Trophoblast cell (in vitro differentiated cells and primary cell): ENCODE data around the gene TANK.

ENCODE experiments used
- DNase-seq, 2 donors: peaks; one replicate each; pipeline ENCODE4 v3.0.0-alpha.2; 2016
- H2AFZ ChIP-seq: 2 replicates; pipeline ENCODE4 v1.6.1; 2013; ENCODE audit warnings: low read length, moderate library complexity, mild to moderate bottlenecking; ENCODE audit not compliant: insufficient read depth, poor library complexity
- H2AK5ac ChIP-seq: 2 replicates; pipeline ENCODE4 v1.6.1; 2013; ENCODE audit warnings: mild to moderate bottlenecking, low read length
- H2BK120ac ChIP-seq: 2 replicates; pipeline ENCODE4 v1.6.1; 2013; ENCODE audit warnings: low read length, mild to moderate bottlenecking, moderate library complexity; ENCODE audit not compliant: insufficient read depth, poor library complexity
- H2BK12ac ChIP-seq: 2 replicates; pipeline ENCODE4 v1.6.1; 2013; ENCODE audit warnings: mild to moderate bottlenecking, low read length, moderate library complexity
- H2BK5ac ChIP-seq: 2 replicates; pipeline ENCODE4 v1.6.1; 2013; ENCODE audit warnings: low read length, low read depth, moderate library complexity, mild to moderate bottlenecking; ENCODE audit not compliant: poor library complexity
- H3K14ac ChIP-seq: 2 replicates; pipeline ENCODE4 v1.6.1; 2013; ENCODE audit warnings: mild to moderate bottlenecking, low read length
- H3K18ac ChIP-seq: 2 replicates; pipeline ENCODE4 v1.6.1; 2013; ENCODE audit warnings: mild to moderate bottlenecking, low read length
- H3K23ac ChIP-seq: 2 replicates; pipeline ENCODE4 v1.6.1; 2013; ENCODE audit warnings: low read length
- H3K27ac ChIP-seq: 2 replicates; pipeline ENCODE4 v1.5.1; 2013; ENCODE audit warnings: low read depth, mild to moderate bottlenecking, inconsistent platforms, low read length, moderate library complexity
- H3K27me3 ChIP-seq: 2 replicates; pipeline ENCODE4 v1.6.1; 2013; ENCODE audit warnings: inconsistent platforms, mild to moderate bottlenecking, low read length, moderate library complexity; ENCODE audit not compliant: insufficient read depth
- H3K36me3 ChIP-seq, 2 experiments: 1 replicate in 1 of 2; 2 replicates in 1 of 2; pipeline ENCODE4 v1.6.1; 2013; ENCODE audit warnings: low read length in 2 of 2, mild to moderate bottlenecking in 2 of 2, moderate library complexity in 1 of 2; ENCODE audit not compliant: insufficient read depth in 2 of 2, control insufficient read depth in 1 of 2
- H3K4ac ChIP-seq: 2 replicates; pipeline ENCODE4 v1.6.1; 2013; ENCODE audit warnings: low read depth, mild to moderate bottlenecking, low read length, moderate library complexity
- H3K4me1 ChIP-seq, 2 experiments: 1 replicate in 1 of 2; 2 replicates in 1 of 2; pipeline ENCODE4 v1.6.1; 2013; ENCODE audit warnings: low read length in 2 of 2, mild to moderate bottlenecking in 2 of 2, moderate library complexity in 1 of 2; ENCODE audit not compliant: insufficient read depth in 2 of 2, control insufficient read depth in 1 of 2
- H3K4me2 ChIP-seq: 2 replicates; pipeline ENCODE4 v1.6.1; 2013; ENCODE audit warnings: inconsistent platforms, mild to moderate bottlenecking, low read length, moderate library complexity
- H3K4me3 ChIP-seq: 2 replicates; pipeline ENCODE4 v1.5.1; 2013; ENCODE audit warnings: mild to moderate bottlenecking, low read depth, low read length, inconsistent platforms
- H3K79me1 ChIP-seq: one replicate; pipeline ENCODE4 v1.6.1; 2013; ENCODE audit warnings: low read length
- H3K79me2 ChIP-seq: 2 replicates; pipeline ENCODE4 v1.6.1; 2013; ENCODE audit warnings: low read length, mild to moderate bottlenecking; ENCODE audit not compliant: control insufficient read depth, insufficient read depth, poor library complexity
- H3K9ac ChIP-seq: 2 replicates; pipeline ENCODE4 v1.6.1; 2013; ENCODE audit warnings: mild to moderate bottlenecking, low read length
- H3K9me3 ChIP-seq: 2 replicates; pipeline ENCODE4 v1.6.1; 2013; ENCODE audit warnings: low read depth, mild to moderate bottlenecking, control low read depth, inconsistent platforms, low read length; ENCODE audit not compliant: insufficient read depth
- H4K12ac ChIP-seq: 2 replicates; pipeline ENCODE4 v1.6.1; 2013; ENCODE audit warnings: low read depth, mild to moderate bottlenecking, low read length, moderate library complexity
- H4K8ac ChIP-seq: 2 replicates; pipeline ENCODE4 v1.6.1; 2013; ENCODE audit warnings: low read depth, mild to moderate bottlenecking, low read length, moderate library complexity
- H4K91ac ChIP-seq: one replicate; pipeline ENCODE4 v1.6.1; 2013; ENCODE audit warnings: low read depth, mild to moderate bottlenecking, low read length, moderate library complexity
- WGBS: extraction: QIAGEN DNeasy Blood & Tissue Kit; methylation state at CpG from one replicate; pipeline ENCODE4 v1.1.7; 2013; ENCODE audit warnings: missing lambda C conversion rate; ENCODE audit not compliant: insufficient read length, insufficient coverage; ENCODE audit errors: extremely low coverage; 5-methylcytosine and 5-hydroxymethylcytosine counted together

The TANK gene

DNA sequence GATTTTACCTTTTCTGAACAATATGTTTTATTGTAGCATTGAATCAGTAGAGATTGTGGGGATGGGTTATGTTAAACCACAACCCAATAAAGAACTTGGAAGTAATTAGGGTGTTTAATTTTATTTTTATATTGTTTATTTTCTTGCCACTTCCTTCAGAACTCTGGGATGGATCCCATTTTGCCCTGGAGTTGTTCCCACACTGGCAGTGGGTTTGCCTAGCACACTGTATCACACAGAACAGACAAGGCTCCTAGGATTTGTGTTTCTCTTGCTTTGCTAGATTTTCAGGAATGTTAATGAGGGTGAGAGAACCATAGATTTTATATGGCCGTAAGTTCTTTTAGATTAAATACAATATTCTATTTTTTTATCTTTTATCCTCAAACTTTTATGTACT is 59.0 kb downstream of the TANK start:
- Histone ChIP-seq H4K8ac (no peak overlapping the region), H2AFZ (no peak overlapping the region), H3K79me1 (no peaks in the 10 kb centered on the region), H2BK5ac (no peak overlapping the region), H2BK120ac (no peak overlapping the region), H2BK12ac (no peak overlapping the region), H3K18ac (no peak overlapping the region), H3K4ac (no peak overlapping the region), H4K91ac (no peak overlapping the region), H3K9me3 (no peaks in the 10 kb centered on the region), H3K14ac (no peak overlapping the region), H3K4me2 (no peak overlapping the region), H3K23ac (no peak overlapping the region), H4K12ac (no peak overlapping the region), H3K36me3 (peaks cover 0 to 4% of the 10 kb centered on the region in 2 experiments), H3K27ac (no peak overlapping the region), H3K4me3 (no peak overlapping the region), H3K4me1 (no peaks in the 10 kb centered on the region), H3K27me3 (no peaks in the 10 kb centered on the region), H2AK5ac (no peak overlapping the region), H3K9ac (no peak overlapping the region), H3K79me2 (no peaks in the 10 kb centered on the region)
- WGBS: no CpG with 5 or more reads among the region's 1 CpG
- DNase-seq: no peak

DNA sequence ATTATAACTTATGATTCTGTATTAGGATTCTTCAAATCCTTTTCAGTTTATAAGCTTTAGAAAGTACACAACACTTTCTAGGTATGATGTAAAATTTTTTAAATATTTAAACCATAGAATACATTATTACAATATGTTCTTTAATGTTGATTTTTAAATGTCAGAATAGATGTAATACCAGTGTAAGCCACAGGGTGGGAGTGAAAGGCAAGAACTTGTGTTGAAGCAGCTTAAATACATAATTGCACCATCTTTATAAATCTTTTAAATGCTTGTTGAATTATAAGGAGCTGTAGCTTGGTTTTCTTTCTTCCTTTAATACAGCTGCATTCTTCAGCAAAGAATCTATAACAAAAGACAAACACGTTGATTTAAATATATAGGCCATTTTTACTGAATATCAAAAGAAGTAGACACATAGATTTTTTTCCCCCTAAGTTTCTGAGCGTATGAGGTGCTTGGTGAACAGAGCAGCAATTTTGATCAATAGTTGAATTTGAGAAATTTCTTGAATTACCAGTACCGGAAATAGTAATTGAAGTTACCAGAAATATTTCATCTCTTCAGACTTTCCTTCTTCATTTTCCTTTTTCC is 63.0 kb downstream of the TANK start:
- Histone ChIP-seq H3K79me2 (no peaks in the 10 kb centered on the region), H2AFZ (no peak overlapping the region), H2BK12ac (no peak overlapping the region), H3K79me1 (no peaks in the 10 kb centered on the region), H3K23ac (no peak overlapping the region), H3K27ac (no peak overlapping the region), H3K4me2 (no peak overlapping the region), H3K27me3 (no peaks in the 10 kb centered on the region), H3K18ac (no peak overlapping the region), H4K8ac (no peak overlapping the region), H2BK5ac (no peak overlapping the region), H3K4me1 (no peaks in the 10 kb centered on the region), H3K36me3 (peaks cover 2 to 6% of the 10 kb centered on the region in 2 experiments), H3K14ac (no peak overlapping the region), H3K9me3 (no peaks in the 10 kb centered on the region), H2AK5ac (no peak overlapping the region), H3K9ac (no peak overlapping the region), H4K12ac (no peak overlapping the region), H4K91ac (no peak overlapping the region), H2BK120ac (no peak overlapping the region), H3K4ac (no peak overlapping the region), H3K4me3 (no peak overlapping the region)
- WGBS: no CpG with 5 or more reads among the region's 3 CpGs
- DNase-seq: peak; percentile 14 to 74

DNA sequence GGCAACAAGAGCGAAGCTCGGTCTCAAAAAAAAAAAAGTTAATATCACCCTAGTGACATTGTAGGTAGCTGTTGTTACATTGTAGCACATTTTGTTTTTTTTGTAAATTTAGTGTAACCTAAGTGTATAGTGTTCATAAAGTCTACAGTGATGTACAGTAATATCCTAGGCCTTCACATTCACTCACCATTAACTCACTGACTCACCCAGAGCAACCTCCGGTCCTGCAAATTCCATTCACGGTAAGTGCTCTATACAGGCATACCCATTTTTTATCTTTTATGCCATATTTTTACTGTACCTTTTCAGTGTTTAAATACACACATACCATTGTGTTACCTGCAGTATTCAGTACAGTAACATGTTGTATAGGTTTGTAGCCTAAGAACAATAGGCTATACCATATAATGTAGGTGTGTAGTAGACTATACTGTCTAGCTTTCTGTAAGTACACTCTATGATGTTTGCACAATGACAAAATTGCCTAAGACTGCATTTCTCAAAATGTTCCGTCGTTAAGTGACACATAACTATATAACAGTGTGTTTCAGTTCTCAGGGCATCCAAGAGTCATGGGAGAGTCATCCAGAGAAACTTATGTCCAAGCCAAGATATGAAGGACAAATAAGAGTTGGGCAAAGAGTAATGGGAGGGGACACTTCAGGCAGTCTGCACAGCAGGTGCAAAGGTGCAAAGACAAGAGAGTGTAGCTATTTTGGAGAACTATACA is 68.4 kb downstream of the TANK start:
- H3K18ac ChIP-seq: no peak overlapping the region
- no peaks in the 10 kb centered on the region for H3K79me1 ChIP-seq
- H4K8ac ChIP-seq: no peak overlapping the region
- peaks cover 3 to 11% of the 10 kb centered on the region in 2 experiments for H3K36me3 ChIP-seq
- no peaks in the 10 kb centered on the region for H3K79me2 ChIP-seq
- H2AK5ac ChIP-seq: no peak overlapping the region
- no peak overlapping the region for H4K12ac ChIP-seq
- peak; percentile 24 to 80 for DNase-seq
- no peak overlapping the region for H3K27ac ChIP-seq
- H3K9ac ChIP-seq: no peak overlapping the region
- H3K9me3 ChIP-seq: no peaks in the 10 kb centered on the region
- H3K14ac ChIP-seq: no peak overlapping the region
- no peak overlapping the region for H2AFZ ChIP-seq
- no peaks in the 10 kb centered on the region for H3K27me3 ChIP-seq
- no peak overlapping the region for H2BK120ac ChIP-seq
- no peak overlapping the region for H4K91ac ChIP-seq
- WGBS: no CpG with 5 or more reads among the region's 6 CpGs
- H2BK12ac ChIP-seq: no peak overlapping the region
- no peak overlapping the region for H3K4me2 ChIP-seq
- H3K4me1 ChIP-seq: no peaks in the 10 kb centered on the region
- H3K4ac ChIP-seq: no peak overlapping the region
- no peak overlapping the region for H2BK5ac ChIP-seq
- no peak overlapping the region for H3K4me3 ChIP-seq
- no peak overlapping the region for H3K23ac ChIP-seq

- no peak overlapping the region for H2BK120ac ChIP-seq
- no peak overlapping the region for H4K12ac ChIP-seq
- H3K4me3 ChIP-seq: no peak overlapping the region
- H3K4me2 ChIP-seq: no peak overlapping the region
- no peak overlapping the region for H2AFZ ChIP-seq
- no peak overlapping the region for H2BK12ac ChIP-seq
- no peaks in the 10 kb centered on the region for H3K9me3 ChIP-seq
- WGBS: no CpG with 5 or more reads among the region's 4 CpGs
- H4K8ac ChIP-seq: no peak overlapping the region
- H3K9ac ChIP-seq: no peak overlapping the region
- no peak overlapping the region for H3K27ac ChIP-seq
- no peak overlapping the region for H4K91ac ChIP-seq
- H2BK5ac ChIP-seq: no peak overlapping the region
- peaks cover 3 to 11% of the 10 kb centered on the region in 2 experiments for H3K36me3 ChIP-seq
- no peaks in the 10 kb centered on the region for H3K79me1 ChIP-seq
- no peaks in the 10 kb centered on the region for H3K4me1 ChIP-seq
- no peaks in the 10 kb centered on the region for H3K27me3 ChIP-seq
- H3K18ac ChIP-seq: no peak overlapping the region
- no peak overlapping the region for H2AK5ac ChIP-seq
- DNase-seq: no peak
- H3K4ac ChIP-seq: no peak overlapping the region
- H3K14ac ChIP-seq: no peak overlapping the region
- no peaks in the 10 kb centered on the region for H3K79me2 ChIP-seq
- H3K23ac ChIP-seq: no peak overlapping the region
Measured at GRCh38 chr2:161230959-161231358, 70.7 kb downstream of the TANK start.
